Ramos (cell line): ENCODE data around the gene ERCC5.

Experiments
- in situ Hi-C: fragments of 300-500 bp; cut with MboI; formaldehyde crosslinking; loops from one replicate; pipeline ENCODE4 v1.14.3; 2022; ENCODE audit warnings: low sequenced_read_pairs; ENCODE audit not compliant: unreplicated experiment

The ERCC5 gene

GRCh38 chr13:102845630-102846260 lies at the start of gene ERCC5:
TSS of gene ERCC5 (plus strand) at chr13:102846032. CDS start at chr13:102846267, 235 bp downstream.
- in situ Hi-C loops = loop anchor here (10.0 kb wide), 1 partner anchor 261 kb away; no protein-coding TSS in a partner anchor

GRCh38 chr13:102798581-102799425 lies 47.0 kb upstream of the ERCC5 start, which contains the start of the genes BIVM and POGLUT2:
TSS of gene BIVM (plus strand) at chr13:102799119. CDS start at chr13:102807268, 8,149 bp downstream.
TSS of gene POGLUT2 (minus strand) at chr13:102798976. CDS start at chr13:102798670, 306 bp downstream.
- in situ Hi-C loops = no loop called here

GRCh38 chr13:102799426-102800144 lies 46.2 kb upstream of the ERCC5 start:
- in situ Hi-C loops = no loop called here

- in situ Hi-C loops = no loop called here
Measured at GRCh38 chr13:102800145-102801041, 45.4 kb upstream of the ERCC5 start.

- in situ Hi-C loops = no loop called here
Measured at GRCh38 chr13:102805680-102806079, 40.2 kb upstream of the ERCC5 start.

GRCh38 chr13:102807699-102808098 lies 38.1 kb upstream of the ERCC5 start:
- in situ Hi-C loops = no loop called here

GRCh38 chr13:102812611-102813287 lies 33.1 kb upstream of the ERCC5 start:
- in situ Hi-C loops = no loop called here

GRCh38 chr13:102814025-102814607 lies 31.7 kb upstream of the ERCC5 start:
- in situ Hi-C loops = no loop called here

GRCh38 chr13:102814793-102815192 lies 31.0 kb upstream of the ERCC5 start:
- in situ Hi-C loops = no loop called here

GRCh38 chr13:102815788-102816187 lies 30.0 kb upstream of the ERCC5 start:
- in situ Hi-C loops = no loop called here

- in situ Hi-C loops = no loop called here
Measured at GRCh38 chr13:102816708-102817107, 29.1 kb upstream of the ERCC5 start.

- in situ Hi-C loops = no loop called here
Measured at GRCh38 chr13:102817241-102817640, 28.6 kb upstream of the ERCC5 start.

- in situ Hi-C loops = no loop called here
Measured at GRCh38 chr13:102817907-102818306, 27.9 kb upstream of the ERCC5 start.

GRCh38 chr13:102825400-102825799 lies 20.4 kb upstream of the ERCC5 start:
- in situ Hi-C loops = no loop called here

- in situ Hi-C loops = no loop called here
Measured at GRCh38 chr13:102825921-102826706, 19.7 kb upstream of the ERCC5 start.

- in situ Hi-C loops = no loop called here
Measured at GRCh38 chr13:102830646-102831045, 15.2 kb upstream of the ERCC5 start.

- in situ Hi-C loops = no loop called here
Measured at GRCh38 chr13:102836471-102836870, 9.4 kb upstream of the ERCC5 start.

GRCh38 chr13:102838273-102838672 lies 7.6 kb upstream of the ERCC5 start:
- in situ Hi-C loops = no loop called here
